GM23248 (cell line): ENCODE results near the gene MAT2A. TPM values are rescaled to one million over a fixed set of nuclear protein-coding genes. Genes with fewer than 3 reads are reported as not detected.

Experiments
- DNase-seq: peaks from one replicate; pipeline ENCODE4 v3.0.0-alpha.2; 2015
- H2AFZ ChIP-seq: fragments of 200-600 bp; sonication (generic); 2 replicates; pipeline ENCODE4 v1.6.1; 2016; ENCODE audit warnings: antibody characterized with exemption
- H3F3A ChIP-seq: fragments of 200-600 bp; sonication (generic); 2 replicates; pipeline ENCODE4 v1.6.1; 2016; ENCODE audit warnings: mild to moderate bottlenecking, antibody characterized with exemption, mixed run types; ENCODE audit not compliant: insufficient read depth
- H3K27ac ChIP-seq: fragments of 200-600 bp; sonication (generic); 2 replicates; pipeline ENCODE4 v1.5.1; 2016; ENCODE audit warnings: mild to moderate bottlenecking
- H3K27me3 ChIP-seq: fragments of 200-600 bp; sonication (generic); replicated peaks from 2 replicates; pipeline ENCODE4 v1.6.1; 2016; ENCODE audit warnings: mild to moderate bottlenecking; ENCODE audit not compliant: insufficient read depth
- H3K36me3 ChIP-seq: fragments of 200-600 bp; sonication (generic); 2 replicates; pipeline ENCODE4 v1.6.1; 2016; ENCODE audit warnings: low read depth, mild to moderate bottlenecking
- H3K4me1 ChIP-seq: fragments of 200-600 bp; sonication (generic); 2 replicates; pipeline ENCODE4 v1.6.1; 2016; ENCODE audit warnings: mild to moderate bottlenecking; ENCODE audit not compliant: insufficient read depth
- H3K4me2 ChIP-seq: fragments of 200-600 bp; sonication (generic); one replicate; pipeline ENCODE4 v1.6.1; 2016; ENCODE audit warnings: mild to moderate bottlenecking; ENCODE audit not compliant: unreplicated experiment
- H3K4me3 ChIP-seq: fragments of 200-600 bp; sonication (generic); 2 replicates; pipeline ENCODE4 v1.5.1; 2016; ENCODE audit warnings: mild to moderate bottlenecking
- H3K79me2 ChIP-seq: fragments of 200-600 bp; sonication (generic); 2 replicates; pipeline ENCODE4 v1.6.1; 2016; ENCODE audit warnings: mild to moderate bottlenecking; ENCODE audit not compliant: insufficient read depth
- H3K9ac ChIP-seq: fragments of 200-600 bp; sonication (generic); 2 replicates; pipeline ENCODE4 v1.6.1; 2016; ENCODE audit warnings: mild to moderate bottlenecking
- H3K9me2 ChIP-seq: fragments of 200-600 bp; sonication (generic); 2 replicates; pipeline ENCODE4 v1.6.1; 2016; ENCODE audit warnings: mixed run types, mild to moderate bottlenecking, moderate library complexity; ENCODE audit not compliant: insufficient read depth
- H3K9me3 ChIP-seq: fragments of 200-600 bp; sonication (generic); one replicate; pipeline ENCODE4 v1.6.1; 2017; ENCODE audit warnings: low read depth
- H4K20me1 ChIP-seq: fragments of 200-600 bp; sonication (generic); 2 replicates; pipeline ENCODE4 v1.6.0; 2016; ENCODE audit not compliant: insufficient read depth
- EZH2 ChIP-seq: fragments of 200-600 bp; sonication (generic); IDR thresholded peaks from 2 replicates; pipeline ENCODE4 v1.6.1; 2018; ENCODE audit warnings: antibody characterized with exemption, mild to moderate bottlenecking; ENCODE audit not compliant: insufficient read depth, poor library complexity, severe bottlenecking
- EZH2phosphoT487 ChIP-seq: fragments of 200-600 bp; sonication (generic); IDR thresholded peaks from 2 replicates; pipeline ENCODE4 v1.6.1; 2018; ENCODE audit warnings: antibody characterized with exemption, moderate library complexity, mild to moderate bottlenecking, low read depth; ENCODE audit not compliant: insufficient read depth
- whole genome bisulfite sequencing, 2 experiments: methylation state at CpG; one replicate each; pipeline ENCODE4 v1.1.6; 2015 to 2017; ENCODE audit warnings: low lambda C conversion rate in 2 of 2, low coverage in 1 of 2; ENCODE audit errors: missing lambda C conversion rate in 2 of 2; 5-methylcytosine and 5-hydroxymethylcytosine counted together
- in situ Hi-C: fragments of 300-500 bp; cut with MboI; formaldehyde crosslinking; loops from 2 replicates; pipeline ENCODE4 v1.15.0; 2020
- polyA plus RNA-seq: library from polyadenylated mRNA; unstranded; fragments of >200 nt; fragmentation: Nextera tagmentation; extraction: Ambion mirVana; gene quantifications from 2 replicates; pipeline ENCODE4 v1.2.1, GENCODE V29; 2016
- total RNA-seq: library from RNA; depleted of rRNA; stranded (reverse); fragments of >200 nt; shearing (Covaris generic); gene quantifications from 2 replicates; pipeline ENCODE4 v1.2.3, GENCODE V29; 2014

MAT2A gene
- total and polyA plus RNA-seq, 2 experiments from 2014 or later, result 104 to 217 TPM

DNA sequence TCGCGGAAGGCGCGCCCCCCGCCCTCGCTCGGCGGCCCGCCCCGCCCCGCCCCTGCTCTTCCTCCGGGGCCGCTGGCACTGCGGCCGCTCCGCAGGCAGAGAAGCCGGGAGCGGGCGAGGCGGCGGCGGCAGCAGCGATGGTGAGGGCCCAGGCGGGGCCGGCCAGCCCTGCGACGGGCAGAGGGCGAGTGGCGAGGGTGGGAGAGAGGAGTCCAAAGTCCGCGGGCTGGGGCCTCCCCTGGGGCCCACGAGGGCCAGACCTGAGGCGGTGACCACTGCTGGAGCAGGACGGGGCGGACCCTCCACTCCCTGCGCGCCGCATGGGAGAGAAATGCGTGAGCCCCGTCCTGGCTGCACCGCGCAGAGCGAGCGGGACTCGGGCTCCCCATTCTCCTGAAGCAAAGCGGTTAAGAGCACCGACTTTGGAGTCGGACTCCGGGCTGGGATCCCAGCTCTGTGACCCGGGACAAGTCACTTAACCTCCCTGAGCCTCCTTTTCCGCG is 45.4 kb downstream of the MAT2A start, which contains the start of gene VAMP5:
Gene VAMP5 (plus strand): TSS at position 78 of the 503 bp plus-strand sequence. CDS start 60 bp downstream, at position 138.
- peaks cover 22% of the 10 kb centered on the region for H3K4me1 ChIP-seq
- in situ Hi-C loops, result no loop called here

GRCh38 chr2:85584857-85585780 is 46.2 kb downstream of the MAT2A start:
- H2AFZ ChIP-seq, result peak overlapping the region; percentile 83
- TF ChIP-seq EZH2 (no peak), EZH2phosphoT487 (no peak)
- no peaks in the 10 kb centered on the region for H3K9me3 ChIP-seq
- H3K4me2 ChIP-seq, result peak overlapping the region; percentile 91
- H3K9me2 ChIP-seq, result no peaks in the 10 kb centered on the region
- no peaks in the 10 kb centered on the region for H4K20me1 ChIP-seq
- 5 to 11% methylated on average over 9 of the region's 9 CpGs for WGBS, 2 experiments
- H3K4me3 ChIP-seq, result peak overlapping the region; percentile 78
- in situ Hi-C loops, result no loop called here
- H3K9ac ChIP-seq, result peak overlapping the region; percentile 82
- H3F3A ChIP-seq, result peaks cover 27% of the 10 kb centered on the region
- H3K27ac ChIP-seq, result peak overlapping the region; percentile 80
- H3K36me3 ChIP-seq, result no peaks in the 10 kb centered on the region
- H3K79me2 ChIP-seq, result peaks cover 34% of the 10 kb centered on the region
- H3K27me3 ChIP-seq, result no peaks in the 10 kb centered on the region
- peak; percentile 82 for DNase-seq
- peaks cover 29% of the 10 kb centered on the region for H3K4me1 ChIP-seq

More for the DNA sequence above, 45.4 kb downstream of the MAT2A start, which contains the start of gene VAMP5:
- no peaks in the 10 kb centered on the region for H3K27me3 ChIP-seq
- DNase-seq, result peak; percentile 68
- TF ChIP-seq EZH2, result no peak
- TF ChIP-seq EZH2phosphoT487, result no peak
- peak within 1 kb of the TSS; percentile 83 for H2AFZ ChIP-seq
- peak within 1 kb of the TSS; percentile 78 for H3K4me3 ChIP-seq
- no peaks in the 10 kb centered on the region for H3K36me3 ChIP-seq
- H3K27ac ChIP-seq, result peak within 1 kb of the TSS; percentile 80
- H3K79me2 ChIP-seq, result peaks cover 34% of the 10 kb centered on the region
- H3K9ac ChIP-seq, result peak within 1 kb of the TSS; percentile 82
- H3K9me2 ChIP-seq, result no peaks in the 10 kb centered on the region
- no peaks in the 10 kb centered on the region for H3K9me3 ChIP-seq
- H3K4me2 ChIP-seq, result peak within 1 kb of the TSS; percentile 91
- peaks cover 20% of the 10 kb centered on the region for H3F3A ChIP-seq
- 0 to 3% methylated on average over 27 to 28 of the region's 52 CpGs for WGBS, 2 experiments
- no peaks in the 10 kb centered on the region for H4K20me1 ChIP-seq

GRCh38 chr2:85585781-85586105 is 46.8 kb downstream of the MAT2A start:
- WGBS, 2 experiments, result 42 to 50% methylated on average over 1 of the region's 1 CpG
- Histone ChIP-seq H3K9me3 (no peaks in the 10 kb centered on the region), H3K9me2 (no peaks in the 10 kb centered on the region), H3K79me2 (peaks cover 34% of the 10 kb centered on the region), H3K27ac (peak overlapping the region; percentile 80), H3K4me3 (peak overlapping the region; percentile 78), H2AFZ (no peak overlapping the region), H3K36me3 (no peaks in the 10 kb centered on the region), H3K9ac (peak overlapping the region; percentile 82), H3K4me2 (peak overlapping the region; percentile 91), H3K27me3 (no peaks in the 10 kb centered on the region), H3F3A (peaks cover 33% of the 10 kb centered on the region), H3K4me1 (peaks cover 35% of the 10 kb centered on the region), H4K20me1 (no peaks in the 10 kb centered on the region)
- peak; percentile 73 for DNase-seq
- TF ChIP-seq EZH2phosphoT487 (no peak), EZH2 (no peak)
- in situ Hi-C loops, result no loop called here

DNA sequence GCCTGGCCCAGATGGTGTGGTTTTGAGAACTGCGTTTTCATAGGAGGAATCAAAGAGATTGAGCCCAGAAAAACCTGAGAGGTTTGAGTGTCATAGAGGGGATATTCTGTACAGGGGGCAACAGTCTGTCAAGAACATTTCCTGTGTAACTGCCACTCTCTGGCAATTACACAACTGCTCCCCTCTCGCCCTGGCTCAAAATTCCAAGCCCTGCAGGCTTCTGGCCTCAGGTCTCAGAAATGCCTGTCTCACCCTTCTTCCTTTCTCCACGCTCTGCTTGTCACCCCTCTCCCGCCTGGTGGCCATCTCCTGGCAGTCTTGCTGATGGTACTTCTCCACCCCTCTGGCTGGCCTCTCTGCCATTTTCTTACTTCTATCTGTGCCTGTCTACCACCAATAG is 49.3 kb downstream of the MAT2A start:
- Histone ChIP-seq H3K9ac (no peak overlapping the region), H3K79me2 (peaks cover 54% of the 10 kb centered on the region), H3K9me3 (no peaks in the 10 kb centered on the region), H3K4me3 (no peak overlapping the region), H3K4me1 (peaks cover 50% of the 10 kb centered on the region), H4K20me1 (no peaks in the 10 kb centered on the region), H3K9me2 (no peaks in the 10 kb centered on the region), H3F3A (peaks cover 46% of the 10 kb centered on the region), H3K4me2 (no peak overlapping the region), H3K36me3 (no peaks in the 10 kb centered on the region), H2AFZ (no peak overlapping the region), H3K27ac (no peak overlapping the region), H3K27me3 (no peaks in the 10 kb centered on the region)
- no peak for TF ChIP-seq EZH2phosphoT487
- TF ChIP-seq EZH2, result no peak
- 80 to 88% methylated on average over 4 of the region's 4 CpGs for WGBS, 2 experiments
- DNase-seq, result no peak
- in situ Hi-C loops, result no loop called here
